Endodermal cell (in vitro differentiated cells): ENCODE measurements around the gene ADORA1. TPM values are rescaled to one million over a fixed set of nuclear protein-coding genes. Genes with fewer than 3 reads are reported as not detected.
A peak's percentile ranks its signal among the peaks of the same experiment; 100 is the strongest.

Experiments
- DNase-seq: peaks from one replicate; pipeline ENCODE4 v3.0.0-alpha.2; 2017
- H3K27ac ChIP-seq: 2 replicates; pipeline ENCODE4 v1.5.1; 2013; ENCODE audit warnings: mild to moderate bottlenecking, low read depth, low read length, moderate library complexity
- H3K27me3 ChIP-seq: 2 replicates; pipeline ENCODE4 v1.6.1; 2013; ENCODE audit warnings: mild to moderate bottlenecking, low read length, moderate library complexity; ENCODE audit not compliant: insufficient read depth, control insufficient read depth, poor library complexity, severe bottlenecking
- H3K36me3 ChIP-seq: 2 replicates; pipeline ENCODE4 v1.7.0; 2013; ENCODE audit warnings: mild to moderate bottlenecking, low read length, moderate library complexity; ENCODE audit not compliant: control insufficient read depth, insufficient read depth
- H3K4me1 ChIP-seq: one replicate; pipeline ENCODE4 v1.7.0; 2013; ENCODE audit warnings: low read length; ENCODE audit not compliant: control insufficient read depth, insufficient read depth
- H3K4me3 ChIP-seq: 2 replicates; pipeline ENCODE4 v1.5.1; 2013; ENCODE audit warnings: mild to moderate bottlenecking, low read length, moderate library complexity
- H3K9ac ChIP-seq: 2 replicates; pipeline ENCODE4 v1.6.1; 2013; ENCODE audit warnings: mild to moderate bottlenecking, low read length, moderate library complexity; ENCODE audit not compliant: poor library complexity, severe bottlenecking; ENCODE audit errors: extremely low read depth
- H3K9me3 ChIP-seq: 2 replicates; pipeline ENCODE4 v1.6.1; 2013; ENCODE audit warnings: mild to moderate bottlenecking, low read length, moderate library complexity; ENCODE audit not compliant: control insufficient read depth
- H3K27ac Mint-ChIP-seq: 2 replicates; pipeline ENCODE4 v1.8.0; 2020; ENCODE audit warnings: mixed read lengths
- H3K27me3 Mint-ChIP-seq: 2 replicates; pipeline ENCODE4 v1.8.0; 2021; ENCODE audit warnings: mild to moderate bottlenecking, mixed read lengths; ENCODE audit not compliant: insufficient read depth
- H3K36me3 Mint-ChIP-seq: 2 replicates; pipeline ENCODE4 v1.8.0; 2020; ENCODE audit warnings: low read depth, mixed read lengths
- H3K4me1 Mint-ChIP-seq: 2 replicates; pipeline ENCODE4 v1.8.0; 2020; ENCODE audit warnings: mixed read lengths
- H3K4me3 Mint-ChIP-seq: 2 replicates; pipeline ENCODE4 v1.8.0; 2020; ENCODE audit warnings: mild to moderate bottlenecking, moderate library complexity, mixed read lengths
- H3K9me3 Mint-ChIP-seq: 2 replicates; pipeline ENCODE4 v1.8.0; 2020; ENCODE audit warnings: mild to moderate bottlenecking, mixed read lengths
- WGBS, 2 experiments: methylation state at CpG; one replicate each; pipeline versions ENCODE4 v1.1.5 to v1.1.7; 2013; ENCODE audit warnings: missing lambda C conversion rate in 2 of 2, mixed read lengths in 1 of 2; ENCODE audit not compliant: insufficient coverage in 1 of 2, insufficient read length in 1 of 2; 5-methylcytosine and 5-hydroxymethylcytosine counted together
- total RNA-seq, 2 donors: library from RNA; stranded (reverse); fragmentation: NEBNext Ultra II Directional in 1 of 2; extraction: Animal tissue kit (Norgen Biotek cat#: 25700) in 1 of 2; gene quantifications; 2 replicates in 1 of 2; 3 replicates in 1 of 2; pipeline ENCODE4 v1.2.1, GENCODE V29; 2021
- TF ChIP-seq, protein P1 (sequence below): fragments of 200-600 bp; sonication (generic); conservative IDR thresholded peaks from 2 replicates; pipeline ENCODE4 v1.5.0; 2021; ENCODE audit warnings: antibody characterized with exemption, mild to moderate bottlenecking

ADORA1 gene
- total RNA-seq, 2 donors from 2014 or later = 2.0 to 2.1 TPM

DNA sequence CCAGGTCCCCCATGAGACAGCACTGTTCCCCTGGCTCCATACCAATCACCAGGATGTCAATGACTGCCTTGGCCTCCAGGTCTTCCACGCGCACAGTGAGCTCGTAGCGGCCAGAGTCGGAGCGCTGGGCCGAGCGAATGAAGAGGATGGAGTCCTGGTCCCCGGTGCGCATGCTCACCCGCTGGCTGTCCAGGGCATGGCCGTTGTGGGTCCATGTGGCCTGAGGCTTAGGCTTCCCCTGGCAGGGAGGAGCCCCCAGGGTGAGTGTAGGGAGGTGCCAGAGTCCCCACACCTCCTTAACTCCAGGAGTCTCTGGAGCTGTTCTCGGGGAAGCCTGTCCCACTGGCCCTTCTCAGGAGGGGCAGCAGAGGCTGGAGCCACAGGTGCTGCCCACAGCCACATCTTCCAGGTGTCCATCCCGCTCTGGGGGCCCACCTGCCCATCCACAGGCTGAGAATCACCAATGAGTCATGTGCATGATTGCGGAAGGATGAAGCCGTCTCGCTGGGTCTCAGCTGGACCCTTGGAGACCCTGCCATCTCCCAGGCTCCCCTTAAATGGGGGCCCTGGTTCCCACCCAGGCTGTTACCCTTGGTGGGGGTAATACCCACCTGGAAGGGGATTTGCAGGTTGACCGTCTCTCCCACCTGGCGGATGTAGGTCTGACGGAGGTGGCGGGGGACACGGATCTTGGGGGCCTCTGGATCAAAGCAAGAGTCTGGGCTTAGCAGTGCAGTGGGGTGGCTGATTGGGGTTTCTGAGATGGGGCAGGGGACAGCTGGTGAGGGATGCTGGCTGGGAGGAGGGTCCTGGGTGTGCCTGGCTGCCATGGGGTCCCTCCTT, 44.0 kb downstream of the ADORA1 start:
- H3K4me1 Mint-ChIP-seq = peaks cover 11% of the 10 kb centered on the region
- Histone ChIP-seq H3K27ac (no peak overlapping the region), H3K36me3 (no peaks in the 10 kb centered on the region), H3K4me1 (peaks cover 2% of the 10 kb centered on the region), H3K9ac (no peak overlapping the region), H3K9me3 (no peaks in the 10 kb centered on the region), H3K4me3 (no peak overlapping the region), H3K27me3 (no peaks in the 10 kb centered on the region)
- H3K36me3 Mint-ChIP-seq = no peaks in the 10 kb centered on the region
- peak; percentile 41 for DNase-seq
- H3K27ac Mint-ChIP-seq = no peak overlapping the region
- no peak overlapping the region for H3K4me3 Mint-ChIP-seq
- TF ChIP-seq, protein P1, sequence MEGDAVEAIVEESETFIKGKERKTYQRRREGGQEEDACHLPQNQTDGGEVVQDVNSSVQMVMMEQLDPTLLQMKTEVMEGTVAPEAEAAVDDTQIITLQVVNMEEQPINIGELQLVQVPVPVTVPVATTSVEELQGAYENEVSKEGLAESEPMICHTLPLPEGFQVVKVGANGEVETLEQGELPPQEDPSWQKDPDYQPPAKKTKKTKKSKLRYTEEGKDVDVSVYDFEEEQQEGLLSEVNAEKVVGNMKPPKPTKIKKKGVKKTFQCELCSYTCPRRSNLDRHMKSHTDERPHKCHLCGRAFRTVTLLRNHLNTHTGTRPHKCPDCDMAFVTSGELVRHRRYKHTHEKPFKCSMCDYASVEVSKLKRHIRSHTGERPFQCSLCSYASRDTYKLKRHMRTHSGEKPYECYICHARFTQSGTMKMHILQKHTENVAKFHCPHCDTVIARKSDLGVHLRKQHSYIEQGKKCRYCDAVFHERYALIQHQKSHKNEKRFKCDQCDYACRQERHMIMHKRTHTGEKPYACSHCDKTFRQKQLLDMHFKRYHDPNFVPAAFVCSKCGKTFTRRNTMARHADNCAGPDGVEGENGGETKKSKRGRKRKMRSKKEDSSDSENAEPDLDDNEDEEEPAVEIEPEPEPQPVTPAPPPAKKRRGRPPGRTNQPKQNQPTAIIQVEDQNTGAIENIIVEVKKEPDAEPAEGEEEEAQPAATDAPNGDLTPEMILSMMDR = no peak
- no peaks in the 10 kb centered on the region for H3K27me3 Mint-ChIP-seq
- H3K9me3 Mint-ChIP-seq = no peaks in the 10 kb centered on the region
- WGBS, 2 experiments = 95 to 96% methylated on average over 18 to 22 of the region's 22 CpGs

GRCh38 chr1:203172184-203173010, 44.9 kb downstream of the ADORA1 start:
- Histone ChIP-seq H3K4me1 (peaks cover 5% of the 10 kb centered on the region), H3K27me3 (no peaks in the 10 kb centered on the region), H3K4me3 (no peak overlapping the region), H3K27ac (no peak overlapping the region), H3K36me3 (no peaks in the 10 kb centered on the region), H3K9me3 (no peaks in the 10 kb centered on the region), H3K9ac (no peak overlapping the region)
- H3K27ac Mint-ChIP-seq = no peak overlapping the region
- no peaks in the 10 kb centered on the region for H3K9me3 Mint-ChIP-seq
- TF ChIP-seq, protein P1 = peak; percentile 98
- no peaks in the 10 kb centered on the region for H3K36me3 Mint-ChIP-seq
- no peaks in the 10 kb centered on the region for H3K27me3 Mint-ChIP-seq
- H3K4me1 Mint-ChIP-seq = peaks cover 18% of the 10 kb centered on the region
- peak; percentile 95 for DNase-seq
- no peak overlapping the region for H3K4me3 Mint-ChIP-seq
- WGBS, 2 experiments = 68 to 75% methylated on average over 6 to 8 of the region's 8 CpGs

DNA sequence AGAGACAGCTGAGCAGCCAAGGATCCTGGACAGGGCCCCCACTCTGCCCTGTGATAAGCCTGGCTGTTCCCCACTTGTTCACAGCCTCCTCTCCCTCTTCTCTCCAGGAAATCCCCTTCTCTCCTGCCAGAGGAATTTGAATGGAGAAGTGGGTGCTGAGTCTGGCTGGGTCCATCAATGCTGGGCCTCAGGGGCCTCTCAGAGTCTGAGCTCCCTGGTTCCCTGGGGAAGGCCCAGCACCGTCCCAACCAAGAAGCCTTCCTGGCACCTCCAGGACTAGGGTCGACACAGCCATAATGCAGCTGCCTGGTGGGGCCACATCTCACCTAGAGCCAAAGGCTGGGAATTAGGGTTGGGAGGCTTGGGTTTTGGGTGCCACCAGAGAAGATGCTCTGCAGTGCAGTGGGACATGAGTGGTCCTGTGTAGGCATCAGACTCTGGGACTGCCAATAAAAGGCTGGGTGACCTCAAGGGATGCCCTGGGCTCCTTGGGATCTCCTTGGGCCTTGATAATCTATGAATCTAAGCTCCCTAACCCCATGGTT, 45.6 kb downstream of the ADORA1 start:
- peaks cover 11% of the 10 kb centered on the region for H3K4me1 ChIP-seq
- no peak overlapping the region for H3K27ac ChIP-seq
- TF ChIP-seq, protein P1 = no peak
- H3K36me3 Mint-ChIP-seq = no peaks in the 10 kb centered on the region
- no peaks in the 10 kb centered on the region for H3K9me3 ChIP-seq
- no peak overlapping the region for H3K4me3 ChIP-seq
- DNase-seq = no peak
- H3K4me1 Mint-ChIP-seq = peaks cover 25% of the 10 kb centered on the region
- no peak overlapping the region for H3K4me3 Mint-ChIP-seq
- H3K27ac Mint-ChIP-seq = no peak overlapping the region
- 89 to 100% methylated on average over 2 of the region's 2 CpGs for WGBS, 2 experiments
- no peaks in the 10 kb centered on the region for H3K27me3 Mint-ChIP-seq
- no peaks in the 10 kb centered on the region for H3K27me3 ChIP-seq
- H3K9ac ChIP-seq = no peak overlapping the region
- H3K9me3 Mint-ChIP-seq = no peaks in the 10 kb centered on the region
- H3K36me3 ChIP-seq = no peaks in the 10 kb centered on the region
